ENCODE data around the gene PRXL2A. TPM values are rescaled to one million over a fixed set of nuclear protein-coding genes. Genes with fewer than 3 reads are reported as not detected.
A peak's percentile ranks its signal among the peaks of the same experiment; 100 is the strongest.
"Not testable (repeated sequence)": the region's sequence is repeated elsewhere in the genome, so short reads cannot be mapped to it uniquely, and the experiment has no call there.

The PRXL2A gene
- 10 to 100 TPM; 13.6 to 14.0 TPM for total RNA-seq

GRCh38 chr10:80408242-80409101 is at the start of gene PRXL2A:
Gene PRXL2A, plus strand, starts transcription at chr10:80408551. Its CDS starts 11,917 bp downstream, at chr10:80420468.
- POLR2A ChIA-PET, result interaction anchor here (0.7 to 1.4 kb wide), 7 partner anchors 10 to 149 kb away, joined by 3 to 7 read pairs (median 3); no protein-coding TSS in a partner anchor
- peak within 1 kb of the TSS; percentile 84 for H3K4me3 Mint-ChIP-seq
- H3K27ac Mint-ChIP-seq, result peak within 1 kb of the TSS; percentile 18
- no peaks in the 10 kb centered on the region for H3K36me3 Mint-ChIP-seq
- DNase-seq (peak; percentile 91), ATAC-seq (ENCODE audit: low read depth) (peak; percentile 97)
- no peaks in the 10 kb centered on the region for H3K9me3 Mint-ChIP-seq
- H3K27me3 Mint-ChIP-seq, result peaks cover 19% of the 10 kb centered on the region
- H3K4me1 Mint-ChIP-seq, result peaks cover 25% of the 10 kb centered on the region

DNA sequence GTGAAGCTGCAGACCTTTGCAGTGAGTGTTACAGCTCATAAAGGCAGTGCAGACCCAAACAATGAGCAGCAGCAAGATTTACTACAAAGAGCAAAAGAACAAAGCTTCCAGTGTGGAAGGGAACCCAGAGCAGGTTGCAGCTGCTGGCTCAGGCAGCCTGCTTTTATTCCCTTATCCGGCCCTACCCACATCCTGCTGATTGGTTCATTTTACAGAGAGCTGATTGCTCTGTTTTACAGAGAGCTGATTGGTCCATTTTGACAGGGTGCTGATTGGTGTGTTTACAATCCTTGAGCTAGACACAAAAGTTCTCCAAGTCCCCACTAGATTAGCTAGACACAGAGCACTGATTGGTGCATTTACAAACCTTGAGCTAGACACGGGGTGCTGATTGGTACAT is 49.4 kb upstream of the PRXL2A start:
- H3K4me3 Mint-ChIP-seq; H3K4me1 Mint-ChIP-seq; DNase-seq; H3K27ac Mint-ChIP-seq; H3K9me3 Mint-ChIP-seq; ATAC-seq (ENCODE audit: low read depth); POLR2A ChIA-PET; H3K36me3 Mint-ChIP-seq: not testable (repeated sequence)
- peaks cover 33% of the 10 kb centered on the region for H3K27me3 Mint-ChIP-seq

GRCh38 chr10:80359644-80360043 is 48.7 kb upstream of the PRXL2A start:
- Mint-ChIP-seq H3K36me3 (no peaks in the 10 kb centered on the region), H3K4me3 (no peak overlapping the region), H3K9me3 (no peaks in the 10 kb centered on the region), H3K27ac (no peak overlapping the region), H3K4me1 (peaks cover 5% of the 10 kb centered on the region), H3K27me3 (peaks cover 33% of the 10 kb centered on the region)
- ATAC-seq (ENCODE audit: low read depth), result no peak
- POLR2A ChIA-PET, result no interaction called here
- no peak for DNase-seq

DNA sequence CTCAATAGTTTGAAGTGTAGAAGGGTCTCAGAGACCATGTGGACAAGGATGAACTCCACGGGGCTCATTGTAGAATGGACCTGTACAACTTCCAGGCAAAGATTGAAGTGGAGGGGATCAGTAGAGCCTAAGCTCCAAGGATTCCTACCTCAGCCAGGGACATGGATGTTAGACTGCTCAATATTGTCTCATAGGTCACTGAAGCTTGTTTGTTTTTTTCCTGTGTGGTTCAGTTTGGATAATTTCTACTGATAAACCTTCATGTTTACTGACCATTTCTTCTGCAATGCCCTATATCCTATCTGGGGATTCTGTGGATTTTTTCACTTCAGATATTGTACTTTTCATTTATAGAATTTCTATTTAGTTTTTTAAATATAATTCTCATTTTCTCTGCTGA is 42.8 kb upstream of the PRXL2A start:
- ATAC-seq (ENCODE audit: low read depth) (no peak), DNase-seq (no peak)
- Mint-ChIP-seq H3K36me3 (no peaks in the 10 kb centered on the region), H3K9me3 (peaks cover 13% of the 10 kb centered on the region), H3K4me1 (no peaks in the 10 kb centered on the region), H3K27me3 (peaks cover 7% of the 10 kb centered on the region), H3K4me3 (no peak overlapping the region), H3K27ac (no peak overlapping the region)
- POLR2A ChIA-PET, result no interaction called here

GRCh38 chr10:80371467-80371866 is 36.9 kb upstream of the PRXL2A start:
- Mint-ChIP-seq H3K4me3 (no peak overlapping the region), H3K4me1 (no peaks in the 10 kb centered on the region), H3K27ac (no peak overlapping the region), H3K27me3 (peaks cover 6% of the 10 kb centered on the region), H3K9me3 (peaks cover 10% of the 10 kb centered on the region), H3K36me3 (no peaks in the 10 kb centered on the region)
- ATAC-seq (ENCODE audit: low read depth) (no peak), DNase-seq (no peak)
- POLR2A ChIA-PET, result no interaction called here

DNA sequence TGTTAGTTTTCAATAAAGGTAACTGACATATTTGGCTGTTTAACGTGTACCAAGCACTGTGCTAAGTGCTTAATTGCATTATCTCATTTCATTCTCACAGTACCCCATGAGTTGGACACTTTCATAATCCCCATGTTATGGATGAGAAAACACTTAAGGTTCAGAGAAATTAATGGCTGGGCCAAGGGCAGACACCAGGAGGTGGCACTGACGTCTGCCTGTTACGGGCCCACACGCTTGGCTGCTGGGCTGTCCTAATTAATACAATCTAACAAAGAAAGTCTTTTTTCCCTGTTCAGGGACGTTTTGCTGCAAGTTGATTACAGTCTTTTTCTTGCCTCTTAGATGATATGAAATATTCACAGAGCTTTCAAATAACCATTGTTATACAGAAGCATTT is 35.7 kb upstream of the PRXL2A start:
- POLR2A ChIA-PET, result no interaction called here
- DNase-seq (no peak), ATAC-seq (ENCODE audit: low read depth) (no peak)

DNA sequence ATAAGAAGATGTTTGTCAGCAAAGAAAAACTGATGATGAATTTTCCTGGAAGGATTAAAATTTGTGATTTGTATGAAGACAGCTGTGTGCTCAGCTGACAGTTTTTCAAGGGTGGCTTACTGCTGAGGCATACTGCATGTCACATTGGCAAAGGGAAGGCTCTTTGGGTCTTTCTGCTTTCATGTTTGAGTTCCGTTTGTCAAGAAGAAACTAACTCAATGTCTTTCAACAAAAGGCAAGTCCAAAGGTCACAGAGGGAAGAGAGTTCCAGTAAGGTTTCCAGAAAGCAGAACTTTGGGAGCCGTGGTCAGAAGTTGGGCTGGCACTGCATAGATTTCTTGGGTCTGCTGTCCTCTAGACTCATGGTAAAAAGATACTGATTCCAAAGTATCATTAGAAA is 34.8 kb upstream of the PRXL2A start:
- Mint-ChIP-seq H3K27ac (no peak overlapping the region), H3K4me3 (no peak overlapping the region)
- no peak for ATAC-seq (ENCODE audit: low read depth)

More for the DNA sequence above, 35.7 kb upstream of the PRXL2A start:
- no peaks in the 10 kb centered on the region for H3K36me3 Mint-ChIP-seq
- H3K4me1 Mint-ChIP-seq, result peaks cover 3% of the 10 kb centered on the region
- H3K9me3 Mint-ChIP-seq, result peaks cover 4% of the 10 kb centered on the region
- no peak overlapping the region for H3K27ac Mint-ChIP-seq
- H3K4me3 Mint-ChIP-seq, result no peak overlapping the region
- H3K27me3 Mint-ChIP-seq, result peaks cover 8% of the 10 kb centered on the region

GRCh38 chr10:80379701-80380100 is 28.6 kb upstream of the PRXL2A start:
- ATAC-seq (ENCODE audit: low read depth) (no peak), DNase-seq (no peak)
- Mint-ChIP-seq H3K9me3 (no peaks in the 10 kb centered on the region), H3K27me3 (peaks cover 11% of the 10 kb centered on the region), H3K4me3 (no peak overlapping the region), H3K36me3 (no peaks in the 10 kb centered on the region), H3K27ac (no peak overlapping the region), H3K4me1 (peaks cover 11% of the 10 kb centered on the region)
- POLR2A ChIA-PET, result no interaction called here

More for the DNA sequence above, 34.8 kb upstream of the PRXL2A start:
- H3K27me3 Mint-ChIP-seq, result peaks cover 8% of the 10 kb centered on the region
- H3K9me3 Mint-ChIP-seq, result peaks cover 1% of the 10 kb centered on the region
- POLR2A ChIA-PET, result no interaction called here
- peaks cover 7% of the 10 kb centered on the region for H3K4me1 Mint-ChIP-seq
- no peaks in the 10 kb centered on the region for H3K36me3 Mint-ChIP-seq
- no peak for DNase-seq

GRCh38 chr10:80380185-80380584 is 28.2 kb upstream of the PRXL2A start:
- no peak overlapping the region for H3K27ac Mint-ChIP-seq
- no peak for ATAC-seq (ENCODE audit: low read depth)
- peaks cover 11% of the 10 kb centered on the region for H3K4me1 Mint-ChIP-seq
- DNase-seq, result no peak
- H3K9me3 Mint-ChIP-seq, result no peaks in the 10 kb centered on the region
- POLR2A ChIA-PET, result no interaction called here
- H3K36me3 Mint-ChIP-seq, result no peaks in the 10 kb centered on the region
- peaks cover 11% of the 10 kb centered on the region for H3K27me3 Mint-ChIP-seq
- no peak overlapping the region for H3K4me3 Mint-ChIP-seq

- Mint-ChIP-seq H3K27ac (no peak overlapping the region), H3K9me3 (no peaks in the 10 kb centered on the region), H3K27me3 (peaks cover 12% of the 10 kb centered on the region), H3K4me3 (peak overlapping the region; percentile 48), H3K36me3 (no peaks in the 10 kb centered on the region), H3K4me1 (peaks cover 8% of the 10 kb centered on the region)
- DNase-seq, result peak; percentile 49
- peak; percentile 60 for ATAC-seq (ENCODE audit: low read depth)
- POLR2A ChIA-PET, result interaction anchor here (0.6 kb wide), 1 partner anchor 14 kb away, joined by 4 read pairs; no protein-coding TSS in a partner anchor
Observed at GRCh38 chr10:80382989-80383388, 25.4 kb upstream of the PRXL2A start.

- Mint-ChIP-seq H3K27me3 (peaks cover 11% of the 10 kb centered on the region), H3K27ac (no peak overlapping the region), H3K4me1 (no peaks in the 10 kb centered on the region), H3K9me3 (no peaks in the 10 kb centered on the region), H3K4me3 (no peak overlapping the region), H3K36me3 (no peaks in the 10 kb centered on the region)
- DNase-seq (no peak), ATAC-seq (ENCODE audit: low read depth) (no peak)
- POLR2A ChIA-PET, result no interaction called here
Observed at GRCh38 chr10:80390740-80391139, 17.6 kb upstream of the PRXL2A start.

- ATAC-seq (ENCODE audit: low read depth), result no peak
- peaks cover 18% of the 10 kb centered on the region for H3K27me3 Mint-ChIP-seq
- no peaks in the 10 kb centered on the region for H3K9me3 Mint-ChIP-seq
- no peaks in the 10 kb centered on the region for H3K36me3 Mint-ChIP-seq
- H3K4me1 Mint-ChIP-seq, result no peaks in the 10 kb centered on the region
- POLR2A ChIA-PET, result no interaction called here
- no peak for DNase-seq
- H3K4me3 Mint-ChIP-seq, result no peak overlapping the region
- H3K27ac Mint-ChIP-seq, result no peak overlapping the region
Observed at GRCh38 chr10:80392250-80392649, 16.1 kb upstream of the PRXL2A start.

GRCh38 chr10:80394358-80394916 is 13.9 kb upstream of the PRXL2A start:
- DNase-seq, result no peak
- no peaks in the 10 kb centered on the region for H3K36me3 Mint-ChIP-seq
- H3K9me3 Mint-ChIP-seq, result no peaks in the 10 kb centered on the region
- POLR2A ChIA-PET, result no interaction called here
- H3K4me3 Mint-ChIP-seq, result no peak overlapping the region
- H3K4me1 Mint-ChIP-seq, result no peaks in the 10 kb centered on the region
- no peak overlapping the region for H3K27ac Mint-ChIP-seq
- peaks cover 22% of the 10 kb centered on the region for H3K27me3 Mint-ChIP-seq
- ATAC-seq (ENCODE audit: low read depth), result no peak

GRCh38 chr10:80397014-80397413 is 11.3 kb upstream of the PRXL2A start:
- Mint-ChIP-seq H3K4me1 (no peaks in the 10 kb centered on the region), H3K27ac (no peak overlapping the region), H3K36me3 (no peaks in the 10 kb centered on the region), H3K9me3 (no peaks in the 10 kb centered on the region), H3K4me3 (no peak overlapping the region), H3K27me3 (peaks cover 25% of the 10 kb centered on the region)
- POLR2A ChIA-PET, result interaction anchor here (0.7 kb wide), 1 partner anchor 14 kb away, joined by 4 read pairs; no protein-coding TSS in a partner anchor
- ATAC-seq (ENCODE audit: low read depth) (no peak), DNase-seq (no peak)

Measured in activated naive CD8-positive, alpha-beta T cell treated with anti-CD3 and anti-CD28 coated beads, Interleukin-2, amount 10 ng/mL, durations not matched to agents 7 days and 5 days (primary cell).